B cell (primary cell): ENCODE measurements around the gene FN3K. TPM values are rescaled to one million over a fixed set of nuclear protein-coding genes. Genes with fewer than 3 reads are reported as not detected.

ENCODE experiments used
- ATAC-seq: fragments of 200-7000 bp; cut with Tn5 transposase; one replicate; pipeline ENCODE4 v1.10.0; 2021; ENCODE audit warnings: low read depth, mild to moderate bottlenecking, moderate number of reproducible peaks, moderate library complexity
- CTCF ChIA-PET: fragments of 350-600 bp; sonication (Branson Sonifier 250); formaldehyde crosslinking; loops from one replicate; lab custom pipeline; 2021; ENCODE audit warnings: antibody characterized with exemption, inconsistent platforms; lab: Charles Lee
- POLR2A ChIA-PET: fragments of 350-600 bp; sonication (Branson Sonifier 250); formaldehyde crosslinking; loops from one replicate; lab custom pipeline; 2021; ENCODE audit warnings: antibody characterized with exemption; lab: Charles Lee
- DNase-seq: peaks from one replicate; pipeline ENCODE4 v3.0.0; 2013
- H2AFZ ChIP-seq: 2 replicates; pipeline ENCODE4 v1.6.1; 2012; ENCODE audit warnings: mild to moderate bottlenecking, low read depth, low read length; ENCODE audit not compliant: insufficient read depth, poor library complexity, severe bottlenecking
- H3K27ac ChIP-seq, 2 donors: 1 replicate in 1 of 2; 2 replicates in 1 of 2; pipeline ENCODE4 v1.5.1; 2012 to 2013; ENCODE audit warnings: low read length in 2 of 2, mild to moderate bottlenecking in 2 of 2, moderate library complexity in 1 of 2
- H3K27me3 ChIP-seq, 4 experiments: fragments of 200-600 bp in 1 of 4; sonication (generic) in 1 of 4; replicated peaks in 1 of 4; 1 replicate in 2 of 4; 2 replicates in 2 of 4; pipeline versions ENCODE4 v1.6.1 to v1.7.0; 2013 to 2016; ENCODE audit warnings: low read length in 3 of 4, mild to moderate bottlenecking in 2 of 4, mixed read lengths in 1 of 4, moderate library complexity in 1 of 4; ENCODE audit not compliant: insufficient read depth in 4 of 4, control insufficient read depth in 3 of 4; ENCODE audit errors: control extremely low read depth in 1 of 4
- H3K36me3 ChIP-seq, 2 experiments: replicated peaks in 1 of 2; 1 replicate in 1 of 2; 2 replicates in 1 of 2; pipeline versions ENCODE4 v1.6.1 to v1.7.1; 2013; ENCODE audit warnings: low read length in 1 of 2; ENCODE audit not compliant: insufficient read depth in 2 of 2, control insufficient read depth in 1 of 2; ENCODE audit errors: control extremely low read depth in 1 of 2, extremely low read depth in 1 of 2
- H3K4me1 ChIP-seq, 2 donors: fragments of 200-600 bp in 1 of 2; sonication (generic) in 1 of 2; 1 replicate in 1 of 2; 2 replicates in 1 of 2; pipeline versions ENCODE4 v1.5.1 to v1.6.1; 2013 to 2017; ENCODE audit warnings: low read length in 2 of 2; ENCODE audit not compliant: control insufficient read depth in 2 of 2, insufficient read depth in 2 of 2
- H3K4me2 ChIP-seq: replicated peaks from 2 replicates; pipeline ENCODE3; 2012; ENCODE audit warnings: mild to moderate bottlenecking, low read depth, low read length; ENCODE audit not compliant: poor library complexity, severe bottlenecking
- H3K4me3 ChIP-seq, 5 experiments: fragments of 200-600 bp in 1 of 5; sonication (generic) in 1 of 5; 1 replicate in 3 of 5; 2 replicates in 2 of 5; pipeline versions ENCODE4 v1.5.1 to v1.7.0; 2011 to 2016; ENCODE audit warnings: low read length in 4 of 5, mild to moderate bottlenecking in 4 of 5, low read depth in 2 of 5, control low read depth in 1 of 5, moderate library complexity in 1 of 5; ENCODE audit not compliant: insufficient read depth in 1 of 5; ENCODE audit errors: control extremely low read depth in 1 of 5, extremely low read depth in 1 of 5
- H3K79me2 ChIP-seq: fragments of 200-600 bp; sonication (generic); one replicate; pipeline ENCODE4 v1.6.0; 2016; ENCODE audit warnings: low read length; ENCODE audit not compliant: control insufficient read depth, insufficient read depth
- H3K9ac ChIP-seq: fragments of 200-600 bp; sonication (generic); 2 replicates; pipeline ENCODE4 v1.6.1; 2017; ENCODE audit warnings: mild to moderate bottlenecking, low read length, moderate library complexity
- H3K9me3 ChIP-seq, 3 donors: one replicate each; pipeline versions ENCODE4 v1.6.1 to v1.7.1; 2013; ENCODE audit warnings: low read length in 2 of 3; ENCODE audit not compliant: control insufficient read depth in 2 of 3, insufficient read depth in 1 of 3; ENCODE audit errors: control extremely low read depth in 1 of 3
- H4K20me1 ChIP-seq: 2 replicates; pipeline ENCODE4 v1.6.0; 2012; ENCODE audit warnings: mild to moderate bottlenecking, low read length; ENCODE audit not compliant: insufficient read depth, control insufficient read depth, poor library complexity, severe bottlenecking
- H3K27ac Mint-ChIP-seq: one replicate; pipeline ENCODE4 v1.8.0; 2021; ENCODE audit warnings: mixed read lengths
- H3K27me3 Mint-ChIP-seq: one replicate; pipeline ENCODE4 v1.8.0; 2021; ENCODE audit warnings: mixed read lengths
- H3K4me1 Mint-ChIP-seq: one replicate; pipeline ENCODE4 v1.8.0; 2021; ENCODE audit warnings: mixed read lengths
- H3K4me3 Mint-ChIP-seq: one replicate; pipeline ENCODE4 v1.8.0; 2021; ENCODE audit warnings: mixed read lengths
- H3K9me3 Mint-ChIP-seq: one replicate; pipeline ENCODE4 v1.8.0; 2022; ENCODE audit warnings: mixed read lengths; ENCODE audit not compliant: insufficient read depth
- EZH2 ChIP-seq: IDR thresholded peaks from 2 replicates; pipeline ENCODE4 v1.6.1; 2012; ENCODE audit warnings: borderline replicate concordance, low read depth, mild to moderate bottlenecking, moderate library complexity, low read length; ENCODE audit not compliant: insufficient read depth, poor library complexity, severe bottlenecking
- WGBS: methylation state at CpG from one replicate; pipeline ENCODE4 v1.1.5; 2013; ENCODE audit warnings: missing lambda C conversion rate; ENCODE audit not compliant: insufficient coverage; 5-methylcytosine and 5-hydroxymethylcytosine counted together
- intact Hi-C: fragments of 100-400 bp; cut with micrococcal nuclease; formaldehyde crosslinking; loops from one replicate; pipeline ENCODE4 v1.10.0; 2022
- polyA plus RNA-seq: library from polyadenylated mRNA; depleted of rRNA; stranded (reverse); fragments of >200 nt; gene quantifications from 2 replicates; pipeline ENCODE4 v1.2.3, GENCODE V29; 2012
- total RNA-seq, 2 donors: library from RNA; stranded (reverse); fragments of 120-200 nt in 1 of 2; gene quantifications; 1 replicate in 1 of 2; 2 replicates in 1 of 2; pipeline versions ENCODE4 v1.2.3 to v1.2.4, GENCODE V29; 2013 to 2022
- TF ChIP-seq, protein P1 (sequence below): fragments of 200-600 bp; IDR thresholded peaks from one replicate; pipeline ENCODE4 v1.8.0; 2022; ENCODE audit warnings: antibody characterized with exemption, mild to moderate bottlenecking

FN3K gene
- total and polyA plus RNA-seq, 2 donors (not counting 1 experiment from before 2014, with no cell fraction given): 1.1 to 2.6 TPM

DNA sequence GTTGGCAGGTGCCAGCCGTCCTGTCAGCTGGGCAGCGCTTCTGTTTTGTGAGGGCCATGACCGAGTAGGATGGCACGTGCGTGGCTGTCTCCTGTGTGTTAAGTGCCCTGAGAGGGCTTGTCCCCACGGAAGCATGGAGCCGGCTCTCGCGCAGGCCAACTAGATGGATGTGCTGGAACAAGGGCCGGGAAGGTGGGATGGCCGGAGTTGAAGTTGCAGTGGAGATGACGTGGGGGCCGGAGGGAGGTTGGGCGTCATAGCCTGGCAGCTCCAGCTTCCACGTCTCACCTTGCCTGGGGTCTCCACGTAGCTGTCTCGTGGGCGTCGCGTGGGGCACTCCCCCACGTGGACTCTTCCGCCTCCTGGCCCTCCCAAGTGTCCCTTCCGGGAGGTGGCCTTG lies 44.1 kb downstream of the FN3K start:
- Histone ChIP-seq H4K20me1 (no peaks in the 10 kb centered on the region), H3K9ac (no peak overlapping the region)
- ATAC-seq: no peak

DNA sequence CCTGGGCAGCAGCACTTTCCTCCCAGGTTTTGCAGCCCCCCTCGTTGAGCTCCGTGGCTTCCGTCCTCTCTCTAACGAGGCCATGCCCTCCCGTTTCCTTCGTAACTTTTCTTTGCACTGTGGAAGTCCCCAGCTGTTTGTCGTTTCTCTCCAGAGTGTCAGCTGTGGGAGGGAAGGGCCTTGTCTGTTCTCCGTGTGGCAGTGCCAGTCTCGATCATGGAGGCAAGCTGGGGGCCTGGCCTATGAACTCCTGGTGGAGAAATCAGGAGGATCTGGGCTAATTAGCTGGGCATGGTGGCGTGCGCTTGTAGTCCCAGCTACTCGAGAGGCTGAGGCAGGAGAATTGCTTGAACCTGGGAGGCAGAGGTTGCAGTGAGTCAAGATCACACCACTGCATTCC lies 44.8 kb downstream of the FN3K start:
- ChIA-PET POLR2A (interaction anchor here (0.6 kb wide), 1 partner anchor 431 kb away, joined by 6 read pairs; no protein-coding TSS in a partner anchor), CTCF (interaction anchor here (1.1 to 3.1 kb wide), 10 partner anchors 11 to 421 kb away, joined by 3 to 68 read pairs (median 24); no protein-coding TSS in a partner anchor)
- Histone ChIP-seq H4K20me1 (no peaks in the 10 kb centered on the region), H3K9me3 (no peaks in the 10 kb centered on the region), H3K27me3 (no peaks in the 10 kb centered on the region), H3K4me2 (no peak overlapping the region), H3K4me3 (no peak overlapping the region), H3K36me3 (peaks cover 2 to 21% of the 10 kb centered on the region in 2 experiments), H2AFZ (no peak overlapping the region), H3K27ac (no peak overlapping the region), H3K4me1 (peaks cover 14 to 29% of the 10 kb centered on the region in 2 donors), H3K79me2 (no peaks in the 10 kb centered on the region), H3K9ac (no peak overlapping the region)
- no peaks in the 10 kb centered on the region for H3K27me3 Mint-ChIP-seq
- ATAC-seq (no peak), DNase-seq (no peak)
- 87% methylated on average over 12 of the region's 12 CpGs for WGBS
- H3K4me1 Mint-ChIP-seq: peaks cover 17% of the 10 kb centered on the region
- intact Hi-C loops: loop anchor here (5.0 kb wide), 2 partner anchors 272 to 302 kb away; no protein-coding TSS in a partner anchor
- H3K9me3 Mint-ChIP-seq: no peaks in the 10 kb centered on the region
- no peak overlapping the region for H3K4me3 Mint-ChIP-seq
- TF ChIP-seq EZH2: no peak
- no peak overlapping the region for H3K27ac Mint-ChIP-seq

More for the DNA sequence above, 44.1 kb downstream of the FN3K start:
- no peaks in the 10 kb centered on the region for H3K9me3 ChIP-seq
- no peak overlapping the region for H2AFZ ChIP-seq
- no peaks in the 10 kb centered on the region for H3K27me3 ChIP-seq
- H3K4me3 ChIP-seq: no peak overlapping the region
- intact Hi-C loops: no loop called here
- H3K79me2 ChIP-seq: no peaks in the 10 kb centered on the region
- WGBS: 97% methylated on average over 18 of the region's 23 CpGs
- no peak for DNase-seq
- ChIA-PET CTCF (interaction anchor here (0.6 to 3.1 kb wide), 5 partner anchors 15 to 133 kb away, joined by 3 to 68 read pairs (median 21); no protein-coding TSS in a partner anchor), POLR2A (no interaction called here)
- H3K27me3 Mint-ChIP-seq: no peaks in the 10 kb centered on the region
- TF ChIP-seq, protein P1, sequence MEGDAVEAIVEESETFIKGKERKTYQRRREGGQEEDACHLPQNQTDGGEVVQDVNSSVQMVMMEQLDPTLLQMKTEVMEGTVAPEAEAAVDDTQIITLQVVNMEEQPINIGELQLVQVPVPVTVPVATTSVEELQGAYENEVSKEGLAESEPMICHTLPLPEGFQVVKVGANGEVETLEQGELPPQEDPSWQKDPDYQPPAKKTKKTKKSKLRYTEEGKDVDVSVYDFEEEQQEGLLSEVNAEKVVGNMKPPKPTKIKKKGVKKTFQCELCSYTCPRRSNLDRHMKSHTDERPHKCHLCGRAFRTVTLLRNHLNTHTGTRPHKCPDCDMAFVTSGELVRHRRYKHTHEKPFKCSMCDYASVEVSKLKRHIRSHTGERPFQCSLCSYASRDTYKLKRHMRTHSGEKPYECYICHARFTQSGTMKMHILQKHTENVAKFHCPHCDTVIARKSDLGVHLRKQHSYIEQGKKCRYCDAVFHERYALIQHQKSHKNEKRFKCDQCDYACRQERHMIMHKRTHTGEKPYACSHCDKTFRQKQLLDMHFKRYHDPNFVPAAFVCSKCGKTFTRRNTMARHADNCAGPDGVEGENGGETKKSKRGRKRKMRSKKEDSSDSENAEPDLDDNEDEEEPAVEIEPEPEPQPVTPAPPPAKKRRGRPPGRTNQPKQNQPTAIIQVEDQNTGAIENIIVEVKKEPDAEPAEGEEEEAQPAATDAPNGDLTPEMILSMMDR: no peak
- TF ChIP-seq EZH2: no peak
- no peaks in the 10 kb centered on the region for H3K9me3 Mint-ChIP-seq
- H3K36me3 ChIP-seq: peaks cover 2 to 19% of the 10 kb centered on the region in 2 experiments
- H3K4me3 Mint-ChIP-seq: no peak overlapping the region
- H3K27ac Mint-ChIP-seq: no peak overlapping the region
- H3K4me2 ChIP-seq: no peak overlapping the region
- peaks cover 23% of the 10 kb centered on the region for H3K4me1 Mint-ChIP-seq
- H3K4me1 ChIP-seq: peaks cover 19 to 36% of the 10 kb centered on the region in 2 donors
- H3K27ac ChIP-seq: no peak overlapping the region
